Measurements from ENCODE around the gene RPTOR. TPM values are rescaled to one million over a fixed set of nuclear protein-coding genes. Genes with fewer than 3 reads are reported as not detected.
A peak's percentile ranks its signal among the peaks of the same experiment; 100 is the strongest.
"Not testable (repeated sequence)": the region's sequence is repeated elsewhere in the genome, so short reads cannot be mapped to it uniquely, and the experiment has no call there.

Gene RPTOR
- total RNA-seq, 1 donor from 2014 or later = 11.7 TPM

GRCh38 chr17:80795090-80795580 lies 250.5 kb downstream of the RPTOR start:
- DNase-seq (ENCODE audit: low read depth in 2 of 2) = no peak

DNA sequence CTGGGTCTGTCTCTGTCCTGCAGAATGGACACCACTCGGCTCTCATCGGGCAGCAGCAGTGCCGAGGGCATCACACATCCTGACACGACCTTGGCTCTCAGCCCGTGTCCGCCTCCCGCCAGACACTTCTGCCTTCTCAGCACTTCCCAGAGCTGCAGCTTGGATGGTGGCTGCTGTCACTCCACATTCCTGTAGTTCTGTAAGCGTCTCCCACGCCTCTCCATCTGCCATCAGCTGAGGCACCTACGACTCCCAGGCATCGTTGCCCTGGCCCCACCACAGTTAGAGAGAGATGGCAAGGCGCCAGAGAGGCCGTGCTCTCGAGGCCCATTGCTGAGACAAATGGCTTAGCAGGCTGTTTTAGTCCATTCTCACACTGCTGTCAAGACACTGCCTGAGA lies 251.1 kb downstream of the RPTOR start:
- DNase-seq (ENCODE audit: low read depth in 2 of 2) = peak; percentile 24 to 59

DNA sequence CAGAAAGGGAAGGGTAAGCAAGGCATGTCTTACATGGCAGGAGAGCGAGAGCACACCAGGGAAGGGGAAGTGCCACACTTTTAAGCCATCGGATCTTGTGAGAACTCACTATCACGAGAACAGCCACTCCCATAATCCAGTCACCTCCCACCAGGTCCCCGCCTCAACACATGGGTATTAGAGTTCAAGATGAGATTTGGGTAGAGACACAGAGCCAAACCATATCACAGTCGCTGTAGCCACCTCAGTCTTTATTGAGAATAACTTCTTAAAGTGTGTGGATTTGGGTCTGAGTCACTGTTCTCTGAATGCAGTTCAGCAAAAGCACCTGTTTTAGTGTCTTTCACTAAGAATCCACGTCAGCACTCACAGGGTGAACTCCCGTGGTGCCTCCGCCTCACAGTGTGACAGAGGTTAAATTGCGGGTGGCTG lies 251.8 kb downstream of the RPTOR start:
- no peak for DNase-seq (ENCODE audit: low read depth in 2 of 2)

DNA sequence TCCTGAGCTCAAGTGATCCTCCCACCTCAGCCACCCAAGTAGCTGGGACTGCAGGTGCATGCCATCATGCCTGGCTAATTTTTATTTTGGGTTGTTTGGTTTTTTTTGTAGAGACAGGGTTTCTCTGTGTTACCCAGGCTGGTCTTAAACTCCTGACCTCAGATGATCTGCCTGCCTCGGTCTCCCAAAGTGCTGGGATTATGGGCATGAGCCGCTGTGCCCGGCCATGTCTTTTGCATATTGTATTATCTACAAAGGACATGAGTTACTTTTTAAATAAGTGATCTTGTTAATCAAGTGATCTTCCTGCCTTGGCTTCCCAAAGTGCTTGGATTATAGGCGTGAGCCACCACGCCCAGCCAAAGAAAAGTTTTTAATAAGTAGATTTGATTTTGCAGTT lies 252.6 kb downstream of the RPTOR start:
- DNase-seq (ENCODE audit: low read depth in 2 of 2) = not testable (repeated sequence)

- no peak for DNase-seq (ENCODE audit: low read depth in 2 of 2)
Measured at GRCh38 chr17:80797741-80798594, 253.3 kb downstream of the RPTOR start.

DNA sequence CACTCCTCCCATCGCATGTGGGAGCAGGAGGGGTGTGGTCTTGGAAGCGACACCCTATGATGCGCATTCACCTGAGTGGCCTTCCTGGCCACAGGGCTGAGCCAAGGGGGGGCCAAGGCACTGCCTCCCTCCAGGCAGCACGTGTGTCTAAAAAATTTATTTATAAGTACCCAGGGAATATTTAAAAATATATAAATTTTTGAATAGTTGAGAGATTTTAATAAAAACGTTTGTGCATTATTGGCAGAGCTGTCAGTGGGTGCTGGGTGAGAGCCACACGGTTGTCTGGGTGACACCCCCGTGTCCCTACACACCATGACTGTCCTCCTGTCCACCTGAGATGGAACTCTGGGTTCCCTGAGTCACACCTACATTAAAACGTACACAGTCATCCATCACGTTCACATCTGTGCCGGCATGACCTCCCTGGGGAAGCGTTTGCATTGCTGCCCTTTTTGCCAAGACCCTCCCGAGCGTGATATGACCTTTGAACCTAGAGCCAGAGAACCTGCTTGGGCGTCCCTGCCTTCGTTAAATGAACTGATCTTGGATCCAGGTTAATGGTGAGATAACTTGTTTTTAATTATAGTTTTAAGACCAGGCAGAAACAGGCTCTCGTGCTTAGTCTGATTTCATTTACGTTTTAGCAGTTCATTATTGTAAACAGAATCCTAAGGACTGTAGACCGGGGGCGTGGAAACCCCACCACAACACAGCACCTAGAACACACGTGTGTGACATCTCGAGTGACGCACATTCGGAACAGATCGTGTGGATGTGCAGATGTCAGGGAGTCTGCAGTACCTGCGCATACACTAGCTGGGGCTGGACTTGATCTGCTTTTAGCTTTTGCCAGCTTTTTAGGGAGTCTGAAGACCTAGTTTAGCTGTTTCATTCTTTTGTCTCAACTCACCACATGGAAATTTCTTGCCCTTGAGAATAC lies 254.2 kb downstream of the RPTOR start:
- DNase-seq (ENCODE audit: low read depth in 2 of 2) = no peak

GRCh38 chr17:80799538-80800480 lies 255.2 kb downstream of the RPTOR start:
- no peak for DNase-seq (ENCODE audit: low read depth in 2 of 2)

- DNase-seq (ENCODE audit: low read depth in 2 of 2) = no peak
Measured at GRCh38 chr17:80800481-80801391, 256.1 kb downstream of the RPTOR start.

GRCh38 chr17:80802626-80803450 lies 258.2 kb downstream of the RPTOR start:
- no peak for DNase-seq (ENCODE audit: low read depth in 2 of 2)

DNA sequence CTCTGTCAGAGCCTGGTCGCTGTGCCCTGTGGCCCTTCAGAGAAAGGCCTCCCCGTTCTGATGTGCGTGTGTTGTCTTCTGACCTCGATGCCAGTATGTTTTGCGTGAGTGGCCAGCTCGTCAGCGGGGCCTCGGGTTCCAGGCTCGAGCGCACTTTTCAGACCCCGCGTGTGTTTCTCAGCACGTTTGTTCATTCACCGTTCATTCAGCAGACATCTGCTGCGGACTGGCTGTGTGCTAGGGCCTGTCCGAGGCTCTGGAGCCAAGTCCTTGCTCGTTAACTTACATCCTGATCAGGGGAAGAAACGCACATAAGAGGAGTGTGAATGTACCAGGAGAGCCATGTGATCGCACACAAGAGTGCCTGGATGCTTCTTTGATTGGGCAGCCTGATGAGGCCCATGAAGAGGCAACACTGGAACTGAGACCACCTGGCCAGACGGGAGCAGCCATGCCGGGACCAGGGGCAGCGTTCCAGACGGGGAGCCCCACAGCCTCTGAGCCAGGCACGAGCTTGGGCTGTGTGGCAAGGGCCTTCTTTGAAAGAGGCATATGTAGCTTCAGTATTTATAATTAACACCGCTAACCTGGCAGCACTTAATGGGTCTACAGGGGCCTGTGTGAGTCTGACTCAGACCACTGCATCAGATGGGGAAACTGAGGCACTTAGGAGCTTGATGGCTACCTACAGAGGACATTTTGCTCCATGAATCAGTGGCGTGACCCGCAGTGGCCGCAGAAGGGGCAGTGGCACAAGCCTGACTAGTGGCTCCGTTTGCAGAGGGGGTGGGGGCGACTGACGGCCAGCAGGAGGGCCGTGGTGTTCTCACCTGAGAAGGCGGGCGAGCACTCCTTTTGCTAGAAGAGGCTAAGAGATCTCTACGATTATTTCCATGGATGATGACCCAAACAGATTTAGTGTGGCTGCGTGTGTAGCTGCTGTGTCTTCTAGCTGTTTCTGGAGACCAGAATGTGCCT lies 259.1 kb downstream of the RPTOR start:
- DNase-seq (ENCODE audit: low read depth in 2 of 2) = no peak

DNA sequence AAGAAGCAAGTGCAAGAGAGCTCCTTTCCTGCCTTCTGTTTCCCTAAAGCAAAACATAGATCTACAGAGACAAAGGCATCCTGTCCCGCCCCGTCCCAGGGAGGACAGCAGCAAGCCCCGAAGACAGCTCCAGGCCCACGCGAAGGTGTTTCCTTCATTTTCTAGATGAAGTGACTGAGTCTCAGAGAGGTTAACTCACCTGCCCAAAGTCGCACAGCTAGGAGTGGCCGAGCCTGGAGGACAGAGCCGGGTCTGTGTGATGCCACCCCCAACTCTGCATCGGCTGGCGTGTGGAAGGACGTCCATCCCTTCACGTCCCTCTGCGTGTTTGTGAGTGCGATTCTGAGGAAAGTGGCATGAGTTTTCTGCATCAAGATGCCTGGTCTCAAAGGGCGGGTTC lies 259.8 kb downstream of the RPTOR start:
- no peak for DNase-seq (ENCODE audit: low read depth in 2 of 2)

DNA sequence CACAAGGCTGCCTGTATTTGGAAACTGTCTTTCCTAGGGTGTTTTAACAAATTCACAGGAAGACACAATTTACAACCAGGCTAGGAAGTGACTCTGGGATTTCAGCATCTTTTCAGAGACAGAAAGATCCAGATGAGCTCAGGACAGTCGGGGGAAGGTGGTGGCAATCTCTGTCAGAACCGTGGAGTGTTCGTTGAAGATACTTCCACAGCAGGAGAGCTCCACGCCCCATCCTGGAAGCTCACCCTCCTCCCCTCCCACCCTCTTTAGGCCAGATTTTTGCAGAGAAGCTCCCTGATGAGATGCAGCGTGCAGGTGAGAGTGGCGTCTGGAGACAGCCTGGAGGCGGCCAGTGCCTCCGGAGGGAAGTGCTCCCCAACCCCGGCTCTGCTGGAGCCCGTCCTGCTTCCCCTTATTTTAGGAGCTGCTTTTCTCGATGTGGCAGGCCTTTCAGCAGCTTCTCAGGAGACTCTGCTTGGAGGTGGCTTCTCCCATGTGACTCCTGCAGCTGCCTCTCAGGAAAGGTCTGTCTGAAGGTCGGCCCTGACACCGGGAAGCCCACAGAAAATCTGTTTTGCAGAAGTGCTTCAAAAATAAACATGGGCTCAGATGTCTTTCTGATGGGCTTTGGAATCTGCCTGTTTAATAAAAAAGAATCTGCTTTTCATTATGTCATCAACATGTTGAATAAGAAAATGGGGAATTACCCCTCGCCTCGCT lies 260.6 kb downstream of the RPTOR start:
- DNase-seq (ENCODE audit: low read depth in 2 of 2) = no peak

GRCh38 chr17:80807014-80807413 lies 262.4 kb downstream of the RPTOR start:
- no peak for DNase-seq (ENCODE audit: low read depth in 2 of 2)

DNA sequence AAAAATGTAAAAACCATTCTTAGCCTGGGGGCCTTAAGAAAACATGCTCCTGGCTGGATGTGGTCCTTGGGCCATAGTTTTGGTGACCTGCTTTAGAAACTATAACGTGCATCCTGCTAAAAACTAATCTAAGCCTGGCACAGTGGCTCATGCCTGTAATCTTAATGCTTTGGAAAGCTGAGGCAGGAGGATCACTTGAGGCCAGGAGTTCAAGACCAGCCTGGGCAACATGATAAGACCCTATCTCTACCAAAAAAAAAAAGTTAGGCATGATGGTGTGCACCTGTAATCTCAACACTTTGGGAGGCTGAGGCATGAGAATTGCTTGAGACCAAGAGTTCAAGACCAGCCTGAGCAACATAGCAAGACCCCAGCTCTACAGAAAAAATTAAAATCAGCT lies 263.2 kb downstream of the RPTOR start:
- DNase-seq (ENCODE audit: low read depth in 2 of 2) = no peak

DNA sequence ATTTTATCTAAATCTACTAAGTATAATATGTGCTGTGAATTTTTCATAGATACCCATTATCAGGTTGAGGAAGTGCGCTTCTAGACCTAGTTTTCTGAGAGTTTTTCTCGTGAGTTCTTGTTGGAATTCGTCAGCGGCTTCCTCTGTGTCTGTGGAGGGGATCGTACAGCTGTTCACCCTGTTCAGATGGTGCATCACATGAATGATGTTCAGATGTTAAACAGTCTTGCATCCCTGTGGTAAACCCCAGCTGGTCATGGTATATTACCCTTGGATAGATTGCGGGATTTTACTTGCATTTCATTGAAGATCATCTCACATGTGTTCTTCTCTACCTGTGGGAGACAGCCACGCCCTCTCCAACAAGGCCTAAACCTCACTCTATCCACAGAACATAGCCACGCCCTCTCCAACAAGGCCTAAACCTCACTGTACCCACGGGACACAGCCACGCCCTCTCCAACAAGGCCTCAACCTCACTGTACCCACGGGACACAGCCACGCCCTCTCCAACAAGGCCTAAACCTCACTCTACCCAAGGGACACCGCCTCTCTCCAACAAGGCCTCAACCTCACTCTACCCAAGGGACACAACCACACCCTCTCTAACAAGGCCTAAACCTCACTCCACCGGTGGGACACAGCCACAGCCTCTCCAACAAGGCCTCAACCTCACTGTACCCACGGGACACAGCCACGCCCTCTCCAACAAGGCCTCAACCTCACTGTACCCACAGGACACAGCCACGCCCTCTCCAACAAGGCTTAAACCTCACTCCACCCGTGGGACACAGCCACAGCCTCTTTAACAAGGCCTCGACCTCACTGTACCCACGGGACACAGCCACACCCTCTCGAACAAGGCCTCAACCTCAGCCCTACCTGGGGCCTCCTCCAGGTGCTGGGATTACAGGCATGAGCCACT lies 266.8 kb downstream of the RPTOR start:
- no peak for DNase-seq (ENCODE audit: low read depth in 2 of 2)
